ENCODE data around the gene PARD3B.

PARD3B gene

GRCh38 chr2:205011031-205011430, 465.8 kb downstream of the PARD3B start:
- no peak overlapping the region for H3K9ac ChIP-seq (ENCODE audit: insufficient read length, low read depth)
- H3K36me3 ChIP-seq (ENCODE audit: insufficient read depth, insufficient read length, low read length) = no peaks in the 10 kb centered on the region
- no peaks in the 10 kb centered on the region for H3K4me1 ChIP-seq (ENCODE audit: insufficient read depth, insufficient read length)
- no peaks in the 10 kb centered on the region for H3K27me3 ChIP-seq (ENCODE audit: insufficient read depth, insufficient read length)
- 0 out of 2 replicates have a peak, but pooled peaks cover 1% of the 10 kb centered on the region for H3K9me3 ChIP-seq (ENCODE audit: insufficient read depth, low read length)
- no peak for TF ChIP-seq ZNF274 (IDR thresholded peaks at IDR 0.05; ENCODE audit: low read depth, low read length)
- no peak for TF ChIP-seq YY1 (IDR thresholded peaks at IDR 0.05; ENCODE audit: insufficient read depth, insufficient read length)
- no peak for TF ChIP-seq SUZ12 (IDR thresholded peaks at IDR 0.05; ENCODE audit: extremely low read depth, insufficient read depth, insufficient read length)
- no peak overlapping the region for H3K4me3 ChIP-seq (ENCODE audit: insufficient read length, low read depth)
- no peak for DNase-seq (ENCODE audit: low read depth, low spot score)

- no peaks in the 10 kb centered on the region for H3K4me1 ChIP-seq (ENCODE audit: insufficient read depth, insufficient read length)
- DNase-seq (ENCODE audit: low read depth, low spot score) = no peak
Measured at GRCh38 chr2:205012961-205013360, 467.7 kb downstream of the PARD3B start.

GRCh38 chr2:205013586-205013985, 468.3 kb downstream of the PARD3B start:
- no peak for TF ChIP-seq SUZ12 (IDR thresholded peaks at IDR 0.05; ENCODE audit: extremely low read depth, insufficient read depth, insufficient read length)
- TF ChIP-seq YY1 (IDR thresholded peaks at IDR 0.05; ENCODE audit: insufficient read depth, insufficient read length) = no peak
- no peak for TF ChIP-seq ZNF274 (IDR thresholded peaks at IDR 0.05; ENCODE audit: low read depth, low read length)
- Histone ChIP-seq H3K9me3 (ENCODE audit: insufficient read depth, low read length) (no peaks in the 10 kb centered on the region), H3K36me3 (ENCODE audit: insufficient read depth, insufficient read length, low read length) (no peaks in the 10 kb centered on the region), H3K4me1 (ENCODE audit: insufficient read depth, insufficient read length) (no peaks in the 10 kb centered on the region), H3K9ac (ENCODE audit: insufficient read length, low read depth) (no peak overlapping the region), H3K4me3 (ENCODE audit: insufficient read length, low read depth) (no peak overlapping the region), H3K27me3 (ENCODE audit: insufficient read depth, insufficient read length) (no peaks in the 10 kb centered on the region)
- DNase-seq (ENCODE audit: low read depth, low spot score) = no peak

More at GRCh38 chr2:205012961-205013360, 467.7 kb downstream of the PARD3B start:
- no peaks in the 10 kb centered on the region for H3K36me3 ChIP-seq (ENCODE audit: insufficient read depth, insufficient read length, low read length)
- no peaks in the 10 kb centered on the region for H3K9me3 ChIP-seq (ENCODE audit: insufficient read depth, low read length)
- no peak overlapping the region for H3K9ac ChIP-seq (ENCODE audit: insufficient read length, low read depth)
- no peak overlapping the region for H3K4me3 ChIP-seq (ENCODE audit: insufficient read length, low read depth)
- TF ChIP-seq SUZ12 (IDR thresholded peaks at IDR 0.05; ENCODE audit: extremely low read depth, insufficient read depth, insufficient read length) (no peak), YY1 (IDR thresholded peaks at IDR 0.05; ENCODE audit: insufficient read depth, insufficient read length) (no peak), ZNF274 (IDR thresholded peaks at IDR 0.05; ENCODE audit: low read depth, low read length) (no peak)
- no peaks in the 10 kb centered on the region for H3K27me3 ChIP-seq (ENCODE audit: insufficient read depth, insufficient read length)

GRCh38 chr2:205014201-205014600, 468.9 kb downstream of the PARD3B start:
- Histone ChIP-seq H3K4me1 (ENCODE audit: insufficient read depth, insufficient read length) (no peaks in the 10 kb centered on the region), H3K9ac (ENCODE audit: insufficient read length, low read depth) (no peak overlapping the region), H3K9me3 (ENCODE audit: insufficient read depth, low read length) (no peaks in the 10 kb centered on the region), H3K36me3 (ENCODE audit: insufficient read depth, insufficient read length, low read length) (no peaks in the 10 kb centered on the region), H3K4me3 (ENCODE audit: insufficient read length, low read depth) (no peak overlapping the region), H3K27me3 (ENCODE audit: insufficient read depth, insufficient read length) (no peaks in the 10 kb centered on the region)
- TF ChIP-seq SUZ12 (IDR thresholded peaks at IDR 0.05; ENCODE audit: extremely low read depth, insufficient read depth, insufficient read length) = no peak
- TF ChIP-seq YY1 (IDR thresholded peaks at IDR 0.05; ENCODE audit: insufficient read depth, insufficient read length) = no peak
- TF ChIP-seq ZNF274 (IDR thresholded peaks at IDR 0.05; ENCODE audit: low read depth, low read length) = no peak
- DNase-seq (ENCODE audit: low read depth, low spot score) = no peak

- no peak overlapping the region for H3K4me3 ChIP-seq (ENCODE audit: insufficient read length, low read depth)
- no peaks in the 10 kb centered on the region for H3K36me3 ChIP-seq (ENCODE audit: insufficient read depth, insufficient read length, low read length)
- DNase-seq (ENCODE audit: low read depth, low spot score) = no peak
- no peak for TF ChIP-seq SUZ12 (IDR thresholded peaks at IDR 0.05; ENCODE audit: extremely low read depth, insufficient read depth, insufficient read length)
- no peak for TF ChIP-seq YY1 (IDR thresholded peaks at IDR 0.05; ENCODE audit: insufficient read depth, insufficient read length)
- TF ChIP-seq ZNF274 (IDR thresholded peaks at IDR 0.05; ENCODE audit: low read depth, low read length) = no peak
- H3K9ac ChIP-seq (ENCODE audit: insufficient read length, low read depth) = no peak overlapping the region
- H3K4me1 ChIP-seq (ENCODE audit: insufficient read depth, insufficient read length) = no peaks in the 10 kb centered on the region
- H3K27me3 ChIP-seq (ENCODE audit: insufficient read depth, insufficient read length) = no peaks in the 10 kb centered on the region
- H3K9me3 ChIP-seq (ENCODE audit: insufficient read depth, low read length) = no peaks in the 10 kb centered on the region
Measured at GRCh38 chr2:205017381-205017780, 472.1 kb downstream of the PARD3B start.

GRCh38 chr2:205017912-205018311, 472.6 kb downstream of the PARD3B start:
- Histone ChIP-seq H3K27me3 (ENCODE audit: insufficient read depth, insufficient read length) (no peaks in the 10 kb centered on the region), H3K9me3 (ENCODE audit: insufficient read depth, low read length) (no peaks in the 10 kb centered on the region), H3K4me3 (ENCODE audit: insufficient read length, low read depth) (no peak overlapping the region), H3K4me1 (ENCODE audit: insufficient read depth, insufficient read length) (no peaks in the 10 kb centered on the region), H3K9ac (ENCODE audit: insufficient read length, low read depth) (no peak overlapping the region), H3K36me3 (ENCODE audit: insufficient read depth, insufficient read length, low read length) (no peaks in the 10 kb centered on the region)
- TF ChIP-seq ZNF274 (IDR thresholded peaks at IDR 0.05; ENCODE audit: low read depth, low read length) (no peak), SUZ12 (IDR thresholded peaks at IDR 0.05; ENCODE audit: extremely low read depth, insufficient read depth, insufficient read length) (no peak), YY1 (IDR thresholded peaks at IDR 0.05; ENCODE audit: insufficient read depth, insufficient read length) (no peak)
- no peak for DNase-seq (ENCODE audit: low read depth, low spot score)

GRCh38 chr2:205020673-205021072, 475.4 kb downstream of the PARD3B start:
- DNase-seq (ENCODE audit: low read depth, low spot score) = no peak
- no peaks in the 10 kb centered on the region for H3K36me3 ChIP-seq (ENCODE audit: insufficient read depth, insufficient read length, low read length)
- no peak overlapping the region for H3K4me3 ChIP-seq (ENCODE audit: insufficient read length, low read depth)
- H3K9me3 ChIP-seq (ENCODE audit: insufficient read depth, low read length) = no peaks in the 10 kb centered on the region
- H3K4me1 ChIP-seq (ENCODE audit: insufficient read depth, insufficient read length) = no peaks in the 10 kb centered on the region
- TF ChIP-seq ZNF274 (IDR thresholded peaks at IDR 0.05; ENCODE audit: low read depth, low read length) = no peak
- TF ChIP-seq SUZ12 (IDR thresholded peaks at IDR 0.05; ENCODE audit: extremely low read depth, insufficient read depth, insufficient read length) = no peak
- TF ChIP-seq YY1 (IDR thresholded peaks at IDR 0.05; ENCODE audit: insufficient read depth, insufficient read length) = no peak
- H3K9ac ChIP-seq (ENCODE audit: insufficient read length, low read depth) = no peak overlapping the region
- no peaks in the 10 kb centered on the region for H3K27me3 ChIP-seq (ENCODE audit: insufficient read depth, insufficient read length)

All from NT2/D1 (cell line).